HEK293 (cell line): ENCODE data around the gene TSPAN2.

Experiments
- REPIN1 ChIP-seq: fragments of 450-650 bp; formaldehyde crosslinking; IDR thresholded peaks from 2 replicates; pipeline ENCODE4 v1.5.1; 2017; ENCODE audit warnings: missing biosample characterization, missing genetic modification characterization, low read depth
- ZBTB8A ChIP-seq: fragments of 450-650 bp; formaldehyde crosslinking; IDR thresholded peaks from 2 replicates; pipeline ENCODE4 v1.5.1; 2016; ENCODE audit warnings: missing biosample characterization, missing genetic modification characterization
- ZFP37 ChIP-seq: fragments of 450-650 bp; formaldehyde crosslinking; IDR thresholded peaks from 2 replicates; pipeline ENCODE4 v1.5.1; 2016; ENCODE audit warnings: missing biosample characterization, missing genetic modification characterization
- ZFP69B ChIP-seq: fragments of 450-650 bp; formaldehyde crosslinking; IDR thresholded peaks from 2 replicates; pipeline ENCODE4 v1.5.1; 2016; ENCODE audit warnings: missing biosample characterization, missing genetic modification characterization
- ZNF600 ChIP-seq: fragments of 450-650 bp; formaldehyde crosslinking; IDR thresholded peaks from 2 replicates; pipeline ENCODE4 v1.5.1; 2016; ENCODE audit warnings: missing biosample characterization, missing genetic modification characterization
- TF ChIP-seq, protein P1 (sequence below): fragments of 450-650 bp; formaldehyde crosslinking; IDR thresholded peaks from 2 replicates; pipeline ENCODE4 v1.5.1; 2016; ENCODE audit warnings: missing biosample characterization, missing genetic modification characterization
- TF ChIP-seq, protein P2 (sequence below): fragments of 450-650 bp; formaldehyde crosslinking; IDR thresholded peaks from 2 replicates; pipeline ENCODE4 v1.5.1; 2016; ENCODE audit warnings: missing biosample characterization, missing genetic modification characterization
- TF ChIP-seq, protein P3 (sequence below): sonication (generic); formaldehyde crosslinking; IDR thresholded peaks from 2 replicates; pipeline ENCODE4 v1.8.1; 2022; ENCODE audit warnings: mild to moderate bottlenecking, moderate library complexity, missing genetic modification reagents
- TF ChIP-seq, protein P4 (sequence below): fragments of 450-650 bp; formaldehyde crosslinking; IDR thresholded peaks from 2 replicates; pipeline ENCODE4 v1.5.1; 2016; ENCODE audit warnings: missing biosample characterization, missing genetic modification characterization, borderline replicate concordance
- TF ChIP-seq, protein P5 (sequence below): fragments of 450-650 bp; formaldehyde crosslinking; IDR thresholded peaks from 2 replicates; pipeline ENCODE4 v1.5.1; 2016; ENCODE audit warnings: missing biosample characterization, missing genetic modification characterization, borderline replicate concordance
- TF ChIP-seq, protein P6 (sequence below): fragments of 450-650 bp; formaldehyde crosslinking; IDR thresholded peaks from 2 replicates; pipeline ENCODE4 v1.5.1; 2016; ENCODE audit warnings: missing biosample characterization, missing genetic modification characterization

DNA sequence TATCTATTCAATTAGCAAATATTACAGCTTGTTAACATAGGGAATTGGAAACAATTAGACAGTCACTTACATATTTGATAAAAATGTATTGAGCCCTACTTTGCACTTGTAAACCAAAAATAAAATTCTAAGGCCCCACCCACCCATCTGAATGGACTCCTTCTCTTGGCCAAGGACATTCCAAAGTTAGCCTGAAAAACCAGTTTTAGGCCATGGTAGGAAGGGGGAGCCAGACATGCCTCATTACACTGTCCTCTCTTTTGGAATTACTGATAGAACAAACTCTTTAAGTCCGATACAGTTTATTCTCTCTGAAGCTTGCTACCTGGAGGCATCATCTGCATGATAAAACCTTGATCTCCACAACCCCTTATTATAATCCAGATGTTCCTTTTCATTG is 28.0 kb upstream of the TSPAN2 start:
- TF ChIP-seq, protein P1, sequence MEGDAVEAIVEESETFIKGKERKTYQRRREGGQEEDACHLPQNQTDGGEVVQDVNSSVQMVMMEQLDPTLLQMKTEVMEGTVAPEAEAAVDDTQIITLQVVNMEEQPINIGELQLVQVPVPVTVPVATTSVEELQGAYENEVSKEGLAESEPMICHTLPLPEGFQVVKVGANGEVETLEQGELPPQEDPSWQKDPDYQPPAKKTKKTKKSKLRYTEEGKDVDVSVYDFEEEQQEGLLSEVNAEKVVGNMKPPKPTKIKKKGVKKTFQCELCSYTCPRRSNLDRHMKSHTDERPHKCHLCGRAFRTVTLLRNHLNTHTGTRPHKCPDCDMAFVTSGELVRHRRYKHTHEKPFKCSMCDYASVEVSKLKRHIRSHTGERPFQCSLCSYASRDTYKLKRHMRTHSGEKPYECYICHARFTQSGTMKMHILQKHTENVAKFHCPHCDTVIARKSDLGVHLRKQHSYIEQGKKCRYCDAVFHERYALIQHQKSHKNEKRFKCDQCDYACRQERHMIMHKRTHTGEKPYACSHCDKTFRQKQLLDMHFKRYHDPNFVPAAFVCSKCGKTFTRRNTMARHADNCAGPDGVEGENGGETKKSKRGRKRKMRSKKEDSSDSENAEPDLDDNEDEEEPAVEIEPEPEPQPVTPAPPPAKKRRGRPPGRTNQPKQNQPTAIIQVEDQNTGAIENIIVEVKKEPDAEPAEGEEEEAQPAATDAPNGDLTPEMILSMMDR (tag by site-specific recombination): no peak
- no peak for TF ChIP-seq ZFP69B (tag by site-specific recombination)
- TF ChIP-seq ZBTB8A: no peak
- TF ChIP-seq, protein P2, sequence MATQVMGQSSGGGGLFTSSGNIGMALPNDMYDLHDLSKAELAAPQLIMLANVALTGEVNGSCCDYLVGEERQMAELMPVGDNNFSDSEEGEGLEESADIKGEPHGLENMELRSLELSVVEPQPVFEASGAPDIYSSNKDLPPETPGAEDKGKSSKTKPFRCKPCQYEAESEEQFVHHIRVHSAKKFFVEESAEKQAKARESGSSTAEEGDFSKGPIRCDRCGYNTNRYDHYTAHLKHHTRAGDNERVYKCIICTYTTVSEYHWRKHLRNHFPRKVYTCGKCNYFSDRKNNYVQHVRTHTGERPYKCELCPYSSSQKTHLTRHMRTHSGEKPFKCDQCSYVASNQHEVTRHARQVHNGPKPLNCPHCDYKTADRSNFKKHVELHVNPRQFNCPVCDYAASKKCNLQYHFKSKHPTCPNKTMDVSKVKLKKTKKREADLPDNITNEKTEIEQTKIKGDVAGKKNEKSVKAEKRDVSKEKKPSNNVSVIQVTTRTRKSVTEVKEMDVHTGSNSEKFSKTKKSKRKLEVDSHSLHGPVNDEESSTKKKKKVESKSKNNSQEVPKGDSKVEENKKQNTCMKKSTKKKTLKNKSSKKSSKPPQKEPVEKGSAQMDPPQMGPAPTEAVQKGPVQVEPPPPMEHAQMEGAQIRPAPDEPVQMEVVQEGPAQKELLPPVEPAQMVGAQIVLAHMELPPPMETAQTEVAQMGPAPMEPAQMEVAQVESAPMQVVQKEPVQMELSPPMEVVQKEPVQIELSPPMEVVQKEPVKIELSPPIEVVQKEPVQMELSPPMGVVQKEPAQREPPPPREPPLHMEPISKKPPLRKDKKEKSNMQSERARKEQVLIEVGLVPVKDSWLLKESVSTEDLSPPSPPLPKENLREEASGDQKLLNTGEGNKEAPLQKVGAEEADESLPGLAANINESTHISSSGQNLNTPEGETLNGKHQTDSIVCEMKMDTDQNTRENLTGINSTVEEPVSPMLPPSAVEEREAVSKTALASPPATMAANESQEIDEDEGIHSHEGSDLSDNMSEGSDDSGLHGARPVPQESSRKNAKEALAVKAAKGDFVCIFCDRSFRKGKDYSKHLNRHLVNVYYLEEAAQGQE (tag by site-specific recombination): no peak
- TF ChIP-seq, protein P3, sequence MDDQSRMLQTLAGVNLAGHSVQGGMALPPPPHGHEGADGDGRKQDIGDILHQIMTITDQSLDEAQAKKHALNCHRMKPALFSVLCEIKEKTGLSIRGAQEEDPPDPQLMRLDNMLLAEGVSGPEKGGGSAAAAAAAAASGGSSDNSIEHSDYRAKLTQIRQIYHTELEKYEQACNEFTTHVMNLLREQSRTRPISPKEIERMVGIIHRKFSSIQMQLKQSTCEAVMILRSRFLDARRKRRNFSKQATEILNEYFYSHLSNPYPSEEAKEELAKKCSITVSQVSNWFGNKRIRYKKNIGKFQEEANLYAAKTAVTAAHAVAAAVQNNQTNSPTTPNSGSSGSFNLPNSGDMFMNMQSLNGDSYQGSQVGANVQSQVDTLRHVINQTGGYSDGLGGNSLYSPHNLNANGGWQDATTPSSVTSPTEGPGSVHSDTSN (CRISPR knock-in tag): no peak
- TF ChIP-seq ZNF600 (tag by site-specific recombination): no peak
- no peak for TF ChIP-seq REPIN1 (tag by site-specific recombination)
- TF ChIP-seq, protein P4, sequence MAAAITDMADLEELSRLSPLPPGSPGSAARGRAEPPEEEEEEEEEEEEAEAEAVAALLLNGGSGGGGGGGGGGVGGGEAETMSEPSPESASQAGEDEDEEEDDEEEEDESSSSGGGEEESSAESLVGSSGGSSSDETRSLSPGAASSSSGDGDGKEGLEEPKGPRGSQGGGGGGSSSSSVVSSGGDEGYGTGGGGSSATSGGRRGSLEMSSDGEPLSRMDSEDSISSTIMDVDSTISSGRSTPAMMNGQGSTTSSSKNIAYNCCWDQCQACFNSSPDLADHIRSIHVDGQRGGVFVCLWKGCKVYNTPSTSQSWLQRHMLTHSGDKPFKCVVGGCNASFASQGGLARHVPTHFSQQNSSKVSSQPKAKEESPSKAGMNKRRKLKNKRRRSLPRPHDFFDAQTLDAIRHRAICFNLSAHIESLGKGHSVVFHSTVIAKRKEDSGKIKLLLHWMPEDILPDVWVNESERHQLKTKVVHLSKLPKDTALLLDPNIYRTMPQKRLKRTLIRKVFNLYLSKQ (tag by site-specific recombination): no peak
- TF ChIP-seq, protein P5, sequence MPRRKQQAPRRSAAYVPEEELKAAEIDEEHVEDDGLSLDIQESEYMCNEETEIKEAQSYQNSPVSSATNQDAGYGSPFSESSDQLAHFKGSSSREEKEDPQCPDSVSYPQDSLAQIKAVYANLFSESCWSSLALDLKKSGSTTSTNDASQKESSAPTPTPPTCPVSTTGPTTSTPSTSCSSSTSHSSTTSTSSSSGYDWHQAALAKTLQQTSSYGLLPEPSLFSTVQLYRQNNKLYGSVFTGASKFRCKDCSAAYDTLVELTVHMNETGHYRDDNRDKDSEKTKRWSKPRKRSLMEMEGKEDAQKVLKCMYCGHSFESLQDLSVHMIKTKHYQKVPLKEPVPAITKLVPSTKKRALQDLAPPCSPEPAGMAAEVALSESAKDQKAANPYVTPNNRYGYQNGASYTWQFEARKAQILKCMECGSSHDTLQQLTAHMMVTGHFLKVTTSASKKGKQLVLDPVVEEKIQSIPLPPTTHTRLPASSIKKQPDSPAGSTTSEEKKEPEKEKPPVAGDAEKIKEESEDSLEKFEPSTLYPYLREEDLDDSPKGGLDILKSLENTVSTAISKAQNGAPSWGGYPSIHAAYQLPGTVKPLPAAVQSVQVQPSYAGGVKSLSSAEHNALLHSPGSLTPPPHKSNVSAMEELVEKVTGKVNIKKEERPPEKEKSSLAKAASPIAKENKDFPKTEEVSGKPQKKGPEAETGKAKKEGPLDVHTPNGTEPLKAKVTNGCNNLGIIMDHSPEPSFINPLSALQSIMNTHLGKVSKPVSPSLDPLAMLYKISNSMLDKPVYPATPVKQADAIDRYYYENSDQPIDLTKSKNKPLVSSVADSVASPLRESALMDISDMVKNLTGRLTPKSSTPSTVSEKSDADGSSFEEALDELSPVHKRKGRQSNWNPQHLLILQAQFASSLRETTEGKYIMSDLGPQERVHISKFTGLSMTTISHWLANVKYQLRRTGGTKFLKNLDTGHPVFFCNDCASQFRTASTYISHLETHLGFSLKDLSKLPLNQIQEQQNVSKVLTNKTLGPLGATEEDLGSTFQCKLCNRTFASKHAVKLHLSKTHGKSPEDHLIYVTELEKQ: no peak
- no peak for TF ChIP-seq ZFP37 (tag by site-specific recombination)
- TF ChIP-seq, protein P6, sequence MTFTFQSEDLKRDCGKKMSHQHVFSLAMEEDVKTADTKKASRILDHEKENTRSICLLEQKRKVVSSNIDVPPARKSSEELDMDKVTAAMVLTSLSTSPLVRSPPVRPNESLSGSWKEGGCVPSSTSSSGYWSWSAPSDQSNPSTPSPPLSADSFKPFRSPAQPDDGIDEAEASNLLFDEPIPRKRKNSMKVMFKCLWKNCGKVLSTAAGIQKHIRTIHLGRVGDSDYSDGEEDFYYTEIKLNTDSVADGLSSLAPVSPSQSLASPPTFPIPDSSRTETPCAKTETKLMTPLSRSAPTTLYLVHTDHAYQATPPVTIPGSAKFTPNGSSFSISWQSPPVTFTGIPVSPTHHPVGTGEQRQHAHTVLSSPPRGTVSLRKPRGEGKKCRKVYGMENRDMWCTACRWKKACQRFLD (tag by site-specific recombination): no peak
